Thoracic aorta (tissue), 2 donors: Measurements from ENCODE around the gene THAP3. TPM values are rescaled to one million over a fixed set of nuclear protein-coding genes. Genes with fewer than 3 reads are reported as not detected.
"Not testable (repeated sequence)": the region's sequence is repeated elsewhere in the genome, so short reads cannot be mapped to it uniquely, and the experiment has no call there.

Experiments used
- ATAC-seq: fragments of 150-250 bp; one replicate; pipeline ENCODE4 v1.8.0; 2017; ENCODE audit warnings: low read depth; ENCODE audit not compliant: insufficient number of reproducible peaks, low FRiP score
- DNase-seq: peaks from one replicate; pipeline ENCODE4 v3.0.0-alpha.2; 2020; ENCODE audit warnings: low spot score
- H3K27ac ChIP-seq, 2 donors: fragments of 200-600 bp; sonication (generic); 1 replicate in 1 of 2; 2 replicates in 1 of 2; pipeline ENCODE4 v1.5.1; 2016; ENCODE audit warnings: mild to moderate bottlenecking in 2 of 2, moderate library complexity in 2 of 2
- H3K27me3 ChIP-seq: fragments of 200-600 bp; sonication (generic); replicated peaks from 2 replicates; pipeline ENCODE4 v1.6.0; 2016; ENCODE audit warnings: mild to moderate bottlenecking; ENCODE audit not compliant: insufficient read depth
- H3K36me3 ChIP-seq: fragments of 200-600 bp; sonication (generic); one replicate; pipeline ENCODE4 v1.5.1; 2016
- H3K4me1 ChIP-seq, 2 donors: fragments of 200-600 bp; sonication (generic); 1 replicate in 1 of 2; 2 replicates in 1 of 2; pipeline versions ENCODE4 v1.5.1 to v1.6.0; 2016; ENCODE audit warnings: low read depth in 2 of 2, mild to moderate bottlenecking in 1 of 2; ENCODE audit not compliant: control insufficient read depth in 1 of 2
- H3K4me3 ChIP-seq: fragments of 200-600 bp; sonication (generic); 2 replicates; pipeline ENCODE4 v1.5.1; 2016; ENCODE audit warnings: mild to moderate bottlenecking
- H3K9me3 ChIP-seq: fragments of 200-600 bp; sonication (generic); 2 replicates; pipeline ENCODE4 v1.5.1; 2016
- CTCF ChIP-seq: fragments of 200-600 bp; sonication (generic); IDR thresholded peaks from one replicate; pipeline ENCODE4 v1.5.1; 2019; ENCODE audit warnings: antibody characterized with exemption
- total RNA-seq, 2 donors: library from RNA; depleted of rRNA; stranded (reverse); fragments of >200 nt; gene quantifications; one replicate each; pipeline versions ENCODE4 v1.1.0 to v1.2.3, GENCODE V29; 2016

THAP3 gene
- total RNA-seq, 2 donors from 2014 or later = 14.1 to 18.7 TPM

- H3K9me3 ChIP-seq = no peaks in the 10 kb centered on the region
- H3K4me1 ChIP-seq = peaks cover 5 to 17% of the 10 kb centered on the region in 2 donors
- DNase-seq (no peak), ATAC-seq (no peak)
- H3K27me3 ChIP-seq = no peaks in the 10 kb centered on the region
- no peak overlapping the region for H3K4me3 ChIP-seq
- no peak for TF ChIP-seq CTCF
- peaks cover 48% of the 10 kb centered on the region for H3K36me3 ChIP-seq
- no peak overlapping the region for H3K27ac ChIP-seq
These were observed 10.7 kb downstream of the THAP3 start for GRCh38 chr1:6635161-6635909.

- H3K36me3 ChIP-seq = peaks cover 42% of the 10 kb centered on the region
- no peaks in the 10 kb centered on the region for H3K9me3 ChIP-seq
- ATAC-seq (no peak), DNase-seq (no peak)
- no peak for TF ChIP-seq CTCF
- no peak overlapping the region for H3K27ac ChIP-seq
- H3K4me1 ChIP-seq = peaks cover 5 to 17% of the 10 kb centered on the region in 2 donors
- H3K4me3 ChIP-seq = no peak overlapping the region
- no peaks in the 10 kb centered on the region for H3K27me3 ChIP-seq
These were observed 11.5 kb downstream of the THAP3 start for GRCh38 chr1:6635910-6636760.

GRCh38 chr1:6636778-6637177 is 12.1 kb downstream of the THAP3 start:
- H3K9me3 ChIP-seq, ATAC-seq, H3K27me3 ChIP-seq, DNase-seq, H3K4me3 ChIP-seq: not testable (repeated sequence)
- Histone ChIP-seq H3K27ac (peak overlapping the region in 1 of 2 donors; percentile 68), H3K4me1 (peaks cover 5 to 17% of the 10 kb centered on the region in 2 donors), H3K36me3 (peaks cover 42% of the 10 kb centered on the region)

GRCh38 chr1:6637770-6638169 is 13.1 kb downstream of the THAP3 start:
- H3K36me3 ChIP-seq = peaks cover 34% of the 10 kb centered on the region
- H3K9me3 ChIP-seq = no peaks in the 10 kb centered on the region
- ATAC-seq = no peak
- H3K27me3 ChIP-seq = no peaks in the 10 kb centered on the region
- TF ChIP-seq CTCF = no peak
- H3K4me3 ChIP-seq = peak overlapping the region; percentile 34
- peaks cover 5 to 17% of the 10 kb centered on the region in 2 donors for H3K4me1 ChIP-seq
- peak overlapping the region; percentile 64 to 68 for H3K27ac ChIP-seq
- no peak for DNase-seq

- no peaks in the 10 kb centered on the region for H3K9me3 ChIP-seq
- DNase-seq (peak; percentile 86), ATAC-seq (peak; percentile 81)
- H3K36me3 ChIP-seq = peaks cover 33% of the 10 kb centered on the region
- no peak for TF ChIP-seq CTCF
- H3K4me1 ChIP-seq = peaks cover 5 to 17% of the 10 kb centered on the region in 2 donors
- no peaks in the 10 kb centered on the region for H3K27me3 ChIP-seq
- peak overlapping the region; percentile 34 for H3K4me3 ChIP-seq
- H3K27ac ChIP-seq = peak overlapping the region; percentile 64 to 68
These were observed 13.6 kb downstream of the THAP3 start for GRCh38 chr1:6638226-6638625.

GRCh38 chr1:6640867-6641266 is 16.2 kb downstream of the THAP3 start:
- H3K9me3 ChIP-seq, ATAC-seq, DNase-seq, H3K4me3 ChIP-seq, H3K27me3 ChIP-seq, H3K27ac ChIP-seq: not testable (repeated sequence)
- Histone ChIP-seq H3K36me3 (peaks cover 35% of the 10 kb centered on the region), H3K4me1 (peaks cover 5 to 17% of the 10 kb centered on the region in 2 donors)
